ENCODE data around the gene NACC1.
A peak's percentile ranks its signal among the peaks of the same experiment; 100 is the strongest.

NACC1 gene

GRCh38 chr19:13152974-13153568, 35.0 kb downstream of the NACC1 start:
- no peaks in the 10 kb centered on the region for H3K9me2 ChIP-seq (replicated peaks; ENCODE audit: low read depth, low read length)
- H3K4me2 ChIP-seq (ENCODE audit: low read depth, low read length, poor library complexity, severe bottlenecking): peak overlapping the region; percentile 85
- peaks cover 31% of the 10 kb centered on the region for H3K4me1 ChIP-seq (ENCODE audit: insufficient read depth, low read length, poor library complexity, severe bottlenecking)
- H3K36me3 ChIP-seq (ENCODE audit: insufficient read depth, low read length): 0 out of 2 replicates have a peak, but pooled peaks cover 4% of the 10 kb centered on the region
- no peak overlapping the region for H2AFZ ChIP-seq (ENCODE audit: low read length)
- H3K27me3 ChIP-seq (ENCODE audit: insufficient read depth, low read length, poor library complexity, severe bottlenecking): peaks cover 13% of the 10 kb centered on the region
- peaks cover 24% of the 10 kb centered on the region for H4K20me1 ChIP-seq (ENCODE audit: insufficient read depth, low read length, poor library complexity, severe bottlenecking)
- peak overlapping the region; percentile 95 for H3K9ac ChIP-seq (ENCODE audit: low read depth, low read length, poor library complexity, severe bottlenecking)
- H3K4me3 ChIP-seq (ENCODE audit: low read length, poor library complexity, severe bottlenecking): peak overlapping the region; percentile 98
- peaks cover 15% of the 10 kb centered on the region for H3F3A ChIP-seq (ENCODE audit: low read depth)
- peaks cover 67% of the 10 kb centered on the region for H3K79me2 ChIP-seq (ENCODE audit: insufficient read depth, low read length)
- no peaks in the 10 kb centered on the region for H3K9me3 ChIP-seq (ENCODE audit: insufficient read depth, low read depth, low read length)
- TF ChIP-seq EZH2phosphoT487 (IDR thresholded peaks at IDR 0.05; ENCODE audit: borderline replicate concordance) (no peak), CTCF (conservative IDR thresholded peaks at IDR 0.05; ENCODE audit: low read length) (peak; percentile 55)

- Histone ChIP-seq H3K4me3 (ENCODE audit: low read length, poor library complexity, severe bottlenecking) (peak overlapping the region; percentile 98), H2AFZ (ENCODE audit: low read length) (no peak overlapping the region), H3K4me1 (ENCODE audit: insufficient read depth, low read length, poor library complexity, severe bottlenecking) (peaks cover 34% of the 10 kb centered on the region), H4K20me1 (ENCODE audit: insufficient read depth, low read length, poor library complexity, severe bottlenecking) (peaks cover 24% of the 10 kb centered on the region), H3K27me3 (ENCODE audit: insufficient read depth, low read length, poor library complexity, severe bottlenecking) (peaks cover 13% of the 10 kb centered on the region), H3K79me2 (ENCODE audit: insufficient read depth, low read length) (peaks cover 68% of the 10 kb centered on the region), H3K9ac (ENCODE audit: low read depth, low read length, poor library complexity, severe bottlenecking) (peak overlapping the region; percentile 95), H3K9me3 (ENCODE audit: insufficient read depth, low read depth, low read length) (no peaks in the 10 kb centered on the region), H3K36me3 (ENCODE audit: insufficient read depth, low read length) (0 out of 2 replicates have a peak, but pooled peaks cover 4% of the 10 kb centered on the region), H3F3A (ENCODE audit: low read depth) (peaks cover 15% of the 10 kb centered on the region), H3K4me2 (ENCODE audit: low read depth, low read length, poor library complexity, severe bottlenecking) (peak overlapping the region; percentile 85), H3K9me2 (replicated peaks; ENCODE audit: low read depth, low read length) (no peaks in the 10 kb centered on the region)
- no peak for TF ChIP-seq EZH2phosphoT487 (IDR thresholded peaks at IDR 0.05; ENCODE audit: borderline replicate concordance)
- peak; percentile 41 for TF ChIP-seq CTCF (conservative IDR thresholded peaks at IDR 0.05; ENCODE audit: low read length)
Measured at GRCh38 chr19:13153569-13154240, 35.6 kb downstream of the NACC1 start.

GRCh38 chr19:13154241-13154778, 36.2 kb downstream of the NACC1 start:
- H3K27me3 ChIP-seq (ENCODE audit: insufficient read depth, low read length, poor library complexity, severe bottlenecking): peaks cover 13% of the 10 kb centered on the region
- peaks cover 24% of the 10 kb centered on the region for H4K20me1 ChIP-seq (ENCODE audit: insufficient read depth, low read length, poor library complexity, severe bottlenecking)
- H3K9ac ChIP-seq (ENCODE audit: low read depth, low read length, poor library complexity, severe bottlenecking): peak overlapping the region; percentile 95
- no peak overlapping the region for H2AFZ ChIP-seq (ENCODE audit: low read length)
- no peaks in the 10 kb centered on the region for H3K9me2 ChIP-seq (replicated peaks; ENCODE audit: low read depth, low read length)
- TF ChIP-seq CTCF (conservative IDR thresholded peaks at IDR 0.05; ENCODE audit: low read length): no peak
- no peak for TF ChIP-seq EZH2phosphoT487 (IDR thresholded peaks at IDR 0.05; ENCODE audit: borderline replicate concordance)
- peaks cover 61% of the 10 kb centered on the region for H3K79me2 ChIP-seq (ENCODE audit: insufficient read depth, low read length)
- peaks cover 31% of the 10 kb centered on the region for H3K4me1 ChIP-seq (ENCODE audit: insufficient read depth, low read length, poor library complexity, severe bottlenecking)
- 0 out of 2 replicates have a peak, but pooled peaks cover 4% of the 10 kb centered on the region for H3K36me3 ChIP-seq (ENCODE audit: insufficient read depth, low read length)
- H3K4me3 ChIP-seq (ENCODE audit: low read length, poor library complexity, severe bottlenecking): peak overlapping the region; percentile 98
- H3K4me2 ChIP-seq (ENCODE audit: low read depth, low read length, poor library complexity, severe bottlenecking): peak overlapping the region; percentile 85
- H3F3A ChIP-seq (ENCODE audit: low read depth): peaks cover 15% of the 10 kb centered on the region
- no peaks in the 10 kb centered on the region for H3K9me3 ChIP-seq (ENCODE audit: insufficient read depth, low read depth, low read length)

All from Loucy (cell line).